Heart left ventricle (tissue), 13 donors: ENCODE results near the gene RAC3.

Experiments used
- POLR2A ChIP-seq, 2 donors: fragments of 450-650 bp; IDR thresholded peaks; one replicate each; pipeline ENCODE4 v1.6.1; 2017; ENCODE audit warnings: antibody characterized with exemption in 2 of 2, mild to moderate bottlenecking in 2 of 2, moderate library complexity in 2 of 2
- TF ChIP-seq, protein P1 (sequence below), 12 donors: fragments of 200-600 bp; sonication (generic) in 4 of 12; IDR thresholded peaks; one replicate each; pipeline versions ENCODE4 v1.5.0 to v1.8.0; 2018 to 2022; ENCODE audit warnings: antibody characterized with exemption in 12 of 12, mild to moderate bottlenecking in 5 of 12
- donor health status: ischemic (EF 13 %, LVEDD 7.1; RV severe dilation, severe dysfunction).
- donor health status: DM: no; HTN: yes; CAD: no.
- donor health status: DM: no; HTN: no; CAD: no.
- donor health status: ischemic (EF 25% LVEDD 6.9; RV normal size, moderate dysfunction).
- donor health status: ischemic (EF 25% LVEDD 5.7; RV mildly dilated, moderate dysfunction).
- donor health status: ischemic (EF 35%, LVEDD 5.7; RV mildly dilated, moderate dysfunction).
- donor health status: nonischemic (EF 11% LVEDD 7.7; RV severe dilation, severe dysfunction).
- donor health status: DM: yes; HTN: yes; CAD: no.
- donor health status: PGD.
- donor health status: ischemic (EF 29% LVEDD 5.4; RV normal size, mild dysfunction).
- donor health status: nonischemic (EF 23%, LVEDD 6.1; RV moderate dilation, normal function).

DNA sequence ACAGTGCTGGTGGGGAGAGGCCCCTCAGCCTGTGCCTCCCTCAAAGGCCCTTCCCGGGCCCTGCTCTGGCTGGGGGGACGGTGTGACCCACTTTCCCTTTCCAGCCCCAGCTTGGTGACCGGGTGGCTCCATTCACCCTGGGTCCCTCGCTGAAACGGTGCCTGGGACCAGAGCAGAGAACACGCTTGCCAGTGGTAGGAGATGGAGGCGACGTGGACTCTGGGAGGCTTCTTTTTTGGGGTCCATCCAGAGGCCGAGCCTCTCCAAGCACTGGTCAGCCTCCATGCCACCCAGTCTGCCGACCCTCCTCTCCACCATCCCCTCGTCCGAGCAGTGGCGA lies 16.5 kb upstream of the RAC3 start:
- no peak for TF ChIP-seq POLR2A (IDR thresholded peaks at IDR 0.05)
- TF ChIP-seq, protein P1, sequence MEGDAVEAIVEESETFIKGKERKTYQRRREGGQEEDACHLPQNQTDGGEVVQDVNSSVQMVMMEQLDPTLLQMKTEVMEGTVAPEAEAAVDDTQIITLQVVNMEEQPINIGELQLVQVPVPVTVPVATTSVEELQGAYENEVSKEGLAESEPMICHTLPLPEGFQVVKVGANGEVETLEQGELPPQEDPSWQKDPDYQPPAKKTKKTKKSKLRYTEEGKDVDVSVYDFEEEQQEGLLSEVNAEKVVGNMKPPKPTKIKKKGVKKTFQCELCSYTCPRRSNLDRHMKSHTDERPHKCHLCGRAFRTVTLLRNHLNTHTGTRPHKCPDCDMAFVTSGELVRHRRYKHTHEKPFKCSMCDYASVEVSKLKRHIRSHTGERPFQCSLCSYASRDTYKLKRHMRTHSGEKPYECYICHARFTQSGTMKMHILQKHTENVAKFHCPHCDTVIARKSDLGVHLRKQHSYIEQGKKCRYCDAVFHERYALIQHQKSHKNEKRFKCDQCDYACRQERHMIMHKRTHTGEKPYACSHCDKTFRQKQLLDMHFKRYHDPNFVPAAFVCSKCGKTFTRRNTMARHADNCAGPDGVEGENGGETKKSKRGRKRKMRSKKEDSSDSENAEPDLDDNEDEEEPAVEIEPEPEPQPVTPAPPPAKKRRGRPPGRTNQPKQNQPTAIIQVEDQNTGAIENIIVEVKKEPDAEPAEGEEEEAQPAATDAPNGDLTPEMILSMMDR (IDR thresholded peaks at IDR 0.05): no peak
